HUES64 (cell line): ENCODE measurements around the gene HOXA11.
A peak's percentile ranks its signal among the peaks of the same experiment; 100 is the strongest.

Source experiments
- H3K27ac ChIP-seq: 2 replicates; pipeline ENCODE4 v1.7.0; 2013; ENCODE audit warnings: low read depth, low read length, inconsistent platforms
- H3K27me3 ChIP-seq: 2 replicates; pipeline ENCODE4 v1.6.1; 2013; ENCODE audit warnings: mild to moderate bottlenecking, low read length; ENCODE audit not compliant: insufficient read depth
- H3K36me3 ChIP-seq: 2 replicates; pipeline ENCODE4 v1.6.1; 2013; ENCODE audit warnings: mild to moderate bottlenecking, low read length; ENCODE audit not compliant: insufficient read depth
- H3K4me1 ChIP-seq: 2 replicates; pipeline ENCODE4 v1.6.1; 2013; ENCODE audit warnings: mild to moderate bottlenecking, low read length, moderate library complexity; ENCODE audit not compliant: insufficient read depth
- H3K4me3 ChIP-seq: 2 replicates; pipeline ENCODE4 v1.5.1; 2013; ENCODE audit warnings: mild to moderate bottlenecking, low read length, moderate library complexity
- H3K9ac ChIP-seq: 2 replicates; pipeline ENCODE4 v1.6.1; 2013; ENCODE audit warnings: mild to moderate bottlenecking, low read depth, low read length
- H3K9me3 ChIP-seq: 2 replicates; pipeline ENCODE4 v1.6.1; 2013; ENCODE audit warnings: low read depth, low read length; ENCODE audit not compliant: insufficient read depth
- WGBS: fragments of 150-250, 120-280 bp; methylation state at CpG from one replicate; pipeline ENCODE4 v1.1.7; 2013; ENCODE audit warnings: missing lambda C conversion rate; 5-methylcytosine and 5-hydroxymethylcytosine counted together

HOXA11 gene

DNA sequence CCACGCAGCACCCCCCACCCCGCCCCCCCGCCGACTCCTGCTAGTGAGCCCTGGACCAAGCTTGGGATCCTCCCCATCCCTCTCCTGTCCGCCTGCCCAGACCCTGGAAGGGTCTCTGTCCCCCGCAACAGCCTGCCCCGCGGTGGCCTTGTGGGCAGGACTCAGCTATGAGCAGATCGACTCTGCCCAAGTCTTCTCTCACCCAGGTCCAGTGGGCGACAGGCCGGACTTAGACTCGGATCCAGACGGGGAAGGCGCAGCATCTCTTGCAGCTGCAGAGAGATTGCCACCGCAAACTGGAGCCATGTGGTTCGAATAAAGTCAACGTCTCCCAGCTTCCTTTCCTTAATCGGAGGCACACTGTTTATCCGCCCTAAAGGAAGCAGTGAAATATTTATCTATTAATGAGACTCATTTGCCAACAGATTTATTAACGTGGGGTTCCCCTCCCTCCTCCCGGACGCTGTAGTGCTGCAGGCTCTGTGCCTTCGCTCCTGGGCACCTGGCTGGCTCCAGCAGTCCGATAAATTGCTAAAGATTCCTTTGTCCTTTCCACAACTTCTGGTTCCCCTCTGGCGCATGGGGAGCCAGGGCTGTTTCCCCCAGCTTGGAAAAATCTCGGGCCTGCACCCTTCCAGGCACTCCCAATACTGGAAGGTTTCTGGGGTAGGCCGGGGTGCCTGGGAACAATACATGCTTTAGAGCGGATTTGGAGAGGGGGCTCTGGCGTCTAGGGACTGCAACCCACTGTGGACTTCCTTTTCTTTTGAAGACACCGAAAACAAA, 27.9 kb downstream of the HOXA11 start:
- WGBS: 36% methylated on average over 30 of the region's 30 CpGs
- Histone ChIP-seq H3K4me1 (no peaks in the 10 kb centered on the region; the same call in 1 of the 2 replicates), H3K9ac (no peak overlapping the region), H3K36me3 (no peaks in the 10 kb centered on the region), H3K27me3 (peaks cover 100% of the 10 kb centered on the region), H3K4me3 (no peak overlapping the region), H3K27ac (no peak overlapping the region), H3K9me3 (peaks cover 3% of the 10 kb centered on the region; the same call in 1 of the 2 replicates)

- Histone ChIP-seq H3K4me1 (no peaks in the 10 kb centered on the region; the same call in 1 of the 2 replicates), H3K27ac (no peak within 1 kb of the TSS), H3K9ac (no peak within 1 kb of the TSS)
Measured at GRCh38 chr7:27156508-27156898, 28.5 kb downstream of the HOXA11 start, which contains the start of gene HOXA7. TSS of gene HOXA7 (minus strand) at chr7:27156675. CDS start at chr7:27156545, 130 bp downstream.

DNA sequence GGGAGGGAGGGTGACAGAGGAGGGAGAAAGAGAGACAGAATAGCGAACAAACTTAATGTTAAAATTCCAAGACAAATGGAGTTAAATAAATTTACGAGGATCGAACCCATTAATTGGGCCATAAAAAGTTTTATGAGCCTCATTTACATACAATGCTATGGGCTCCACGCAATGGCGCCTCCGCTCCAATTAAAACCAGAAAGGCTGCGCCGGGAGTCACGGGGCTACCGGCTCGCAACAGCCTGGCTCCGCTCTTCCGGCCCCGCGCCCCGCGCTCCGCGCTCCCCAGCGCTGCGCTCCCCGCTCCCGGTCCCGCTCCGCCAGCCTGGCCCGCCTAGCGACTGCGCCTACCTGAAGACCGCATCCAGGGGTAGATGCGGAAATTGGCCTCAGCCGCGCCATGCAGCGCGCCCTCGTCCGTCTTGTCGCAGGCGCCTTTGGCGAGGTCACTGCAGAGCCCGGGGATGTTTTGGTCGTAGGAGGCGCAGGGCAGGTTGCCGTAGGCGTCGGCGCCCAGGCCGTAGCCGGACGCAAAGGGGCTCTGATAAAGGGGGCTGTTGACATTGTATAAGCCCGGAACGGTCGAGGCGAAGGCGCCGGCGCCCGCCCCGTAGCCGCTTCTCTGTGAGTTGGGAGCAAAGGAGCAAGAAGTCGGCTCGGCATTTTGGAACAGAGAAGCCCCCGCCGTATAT, 29.1 kb downstream of the HOXA11 start:
- H3K27me3 ChIP-seq: peaks cover 100% of the 10 kb centered on the region
- no peaks in the 10 kb centered on the region; the same call in 1 of the 2 replicates for H3K4me1 ChIP-seq
- H3K36me3 ChIP-seq: no peaks in the 10 kb centered on the region
- no peak overlapping the region for H3K9ac ChIP-seq
- H3K27ac ChIP-seq: no peak overlapping the region
- H3K4me3 ChIP-seq: peak overlapping the region; percentile 51
- H3K9me3 ChIP-seq: peaks cover 3% of the 10 kb centered on the region; the same call in 1 of the 2 replicates
- 5% methylated on average over 63 of the region's 63 CpGs for WGBS

More at GRCh38 chr7:27156508-27156898, 28.5 kb downstream of the HOXA11 start, which contains the start of gene HOXA7:
- H3K4me3 ChIP-seq: peak within 1 kb of the TSS; percentile 51
- peaks cover 100% of the 10 kb centered on the region for H3K27me3 ChIP-seq
- peaks cover 3% of the 10 kb centered on the region; the same call in 1 of the 2 replicates for H3K9me3 ChIP-seq
- H3K36me3 ChIP-seq: no peaks in the 10 kb centered on the region
- 6% methylated on average over 32 of the region's 33 CpGs for WGBS

GRCh38 chr7:27154901-27155815, 29.9 kb downstream of the HOXA11 start:
- Histone ChIP-seq H3K4me3 (no peak overlapping the region), H3K36me3 (no peaks in the 10 kb centered on the region), H3K4me1 (no peaks in the 10 kb centered on the region; the same call in 1 of the 2 replicates), H3K27ac (no peak overlapping the region), H3K27me3 (peaks cover 100% of the 10 kb centered on the region), H3K9ac (no peak overlapping the region), H3K9me3 (peaks cover 3% of the 10 kb centered on the region; the same call in 1 of the 2 replicates)
- 8% methylated on average over 45 of the region's 48 CpGs for WGBS

- Histone ChIP-seq H3K36me3 (no peaks in the 10 kb centered on the region), H3K9ac (no peak overlapping the region), H3K27ac (no peak overlapping the region), H3K4me3 (no peak overlapping the region), H3K9me3 (peaks cover 3% of the 10 kb centered on the region; the same call in 1 of the 2 replicates), H3K27me3 (peaks cover 100% of the 10 kb centered on the region), H3K4me1 (no peaks in the 10 kb centered on the region; the same call in 1 of the 2 replicates)
- WGBS: 38% methylated on average over 10 of the region's 10 CpGs
Measured at GRCh38 chr7:27154369-27154768, 30.7 kb downstream of the HOXA11 start.

- Histone ChIP-seq H3K36me3 (no peaks in the 10 kb centered on the region), H3K9ac (no peak overlapping the region), H3K4me1 (no peaks in the 10 kb centered on the region; the same call in 1 of the 2 replicates), H3K27ac (no peak overlapping the region), H3K4me3 (no peak overlapping the region), H3K9me3 (peaks cover 3% of the 10 kb centered on the region; the same call in 1 of the 2 replicates), H3K27me3 (peaks cover 100% of the 10 kb centered on the region)
- 34% methylated on average over 3 of the region's 3 CpGs for WGBS
Measured at GRCh38 chr7:27153526-27153925, 31.5 kb downstream of the HOXA11 start.

GRCh38 chr7:27152816-27153442, 32.1 kb downstream of the HOXA11 start:
- 16% methylated on average over 21 of the region's 22 CpGs for WGBS
- H3K36me3 ChIP-seq: no peaks in the 10 kb centered on the region
- H3K4me1 ChIP-seq: no peaks in the 10 kb centered on the region; the same call in 1 of the 2 replicates

DNA sequence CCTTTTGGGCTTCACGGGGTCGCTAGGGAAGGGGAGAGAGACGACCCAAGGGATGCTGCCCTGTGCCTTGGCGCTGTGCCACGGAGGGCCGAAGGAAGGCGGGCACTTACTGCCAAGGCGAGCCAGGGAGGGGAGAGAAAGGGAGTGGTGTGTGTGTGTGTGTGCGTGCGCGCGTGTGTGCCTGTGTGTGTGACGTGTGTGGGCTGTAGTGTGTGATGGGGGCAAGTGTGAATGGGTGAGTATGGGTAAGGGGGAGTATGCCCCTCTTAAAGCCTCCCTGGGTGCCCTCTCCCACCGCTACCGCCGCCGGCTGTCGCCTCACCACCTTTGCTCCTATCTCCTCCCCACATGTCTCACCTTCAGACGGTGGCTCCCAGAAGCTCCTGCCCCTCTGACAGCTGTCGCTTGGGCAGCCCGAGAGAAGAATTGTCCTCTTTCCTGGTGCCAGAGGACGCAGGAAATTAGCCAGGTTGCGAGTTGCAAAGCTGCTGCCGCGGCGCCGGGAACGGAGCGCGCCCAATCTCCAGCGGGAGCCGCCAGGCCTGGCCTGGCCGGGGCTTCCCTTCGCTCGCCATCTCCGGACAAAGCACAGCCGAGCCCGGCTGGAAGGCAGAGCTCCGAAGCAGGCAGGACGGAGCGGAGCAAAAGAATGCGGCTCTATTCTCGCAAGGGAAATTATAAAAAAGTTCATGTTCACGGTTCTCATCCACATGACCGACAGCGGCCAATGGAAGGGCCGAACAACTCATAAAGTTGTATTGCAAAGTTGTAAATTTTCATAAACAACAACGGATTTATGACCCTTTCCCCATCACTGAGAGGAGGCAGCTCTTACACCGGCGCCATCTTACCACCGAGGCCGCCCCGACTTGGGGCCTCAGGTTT, 32.9 kb downstream of the HOXA11 start, which contains the start of gene HOXA3:
TSS of gene HOXA3 (minus strand) at position 653 of the 885 bp plus-strand sequence. CDS start 41,943 bp downstream, outside the sequence.
- Histone ChIP-seq H3K36me3 (no peaks in the 10 kb centered on the region), H3K4me1 (no peaks in the 10 kb centered on the region; the same call in 1 of the 2 replicates), H3K9ac (no peak within 1 kb of the TSS), H3K27ac (no peak within 1 kb of the TSS), H3K9me3 (peaks cover 3% of the 10 kb centered on the region; the same call in 1 of the 2 replicates), H3K27me3 (peaks cover 100% of the 10 kb centered on the region), H3K4me3 (no peak within 1 kb of the TSS)
- 8% methylated on average over 53 of the region's 53 CpGs for WGBS

More at GRCh38 chr7:27152816-27153442, 32.1 kb downstream of the HOXA11 start:
- Histone ChIP-seq H3K9me3 (peaks cover 3% of the 10 kb centered on the region; the same call in 1 of the 2 replicates), H3K27ac (no peak overlapping the region), H3K27me3 (peaks cover 100% of the 10 kb centered on the region), H3K9ac (no peak overlapping the region), H3K4me3 (no peak overlapping the region)

- 6% methylated on average over 27 of the region's 27 CpGs for WGBS
- no peak overlapping the region for H3K27ac ChIP-seq
- peaks cover 100% of the 10 kb centered on the region for H3K27me3 ChIP-seq
- H3K4me1 ChIP-seq: no peaks in the 10 kb centered on the region; the same call in 1 of the 2 replicates
- no peaks in the 10 kb centered on the region for H3K9me3 ChIP-seq
- no peak overlapping the region for H3K9ac ChIP-seq
- H3K4me3 ChIP-seq: peak overlapping the region; percentile 34
- H3K36me3 ChIP-seq: no peaks in the 10 kb centered on the region
Measured at GRCh38 chr7:27151341-27151930, 33.6 kb downstream of the HOXA11 start.
